HepG2 (cell line): Measurements from ENCODE around the gene TEX14. TPM values are rescaled to one million over a fixed set of nuclear protein-coding genes. Genes with fewer than 3 reads are reported as not detected.

ENCODE experiments used
- CBX1 ChIP-seq: IDR thresholded peaks from one replicate; pipeline ENCODE4 v1.6.1; 2016; ENCODE audit warnings: antibody characterized with exemption, low read depth
- HDAC6 ChIP-seq: fragments of 200-600 bp; sonication (generic); IDR thresholded peaks from 2 replicates; pipeline ENCODE4 v1.7.0; 2017; ENCODE audit warnings: mild to moderate bottlenecking, antibody characterized with exemption, low read length, low read depth
- HNRNPUL1 ChIP-seq: fragments of 200-400 bp; formaldehyde crosslinking; IDR thresholded peaks from 2 replicates; pipeline ENCODE4 v1.6.1; 2017; ENCODE audit warnings: low read depth, mild to moderate bottlenecking, low read length, moderate library complexity
- JARID2 ChIP-seq: sonication (generic); formaldehyde crosslinking; IDR thresholded peaks from 2 replicates; pipeline ENCODE4 v1.8.1; 2023; ENCODE audit warnings: missing genetic modification reagents, inconsistent platforms; ENCODE audit not compliant: insufficient replicate concordance
- MIER3 ChIP-seq: IDR thresholded peaks from 2 replicates; pipeline ENCODE4 v1.6.1; 2016; ENCODE audit warnings: missing compliant biosample characterization, borderline replicate concordance
- MTERF4 ChIP-seq: sonication (generic); formaldehyde crosslinking; IDR thresholded peaks from 2 replicates; pipeline ENCODE4 v1.8.0; 2023; ENCODE audit warnings: mild to moderate bottlenecking, missing genetic modification reagents
- ONECUT2 ChIP-seq: sonication (generic); formaldehyde crosslinking; IDR thresholded peaks from 2 replicates; pipeline ENCODE4 v1.4.0; 2020; ENCODE audit warnings: missing genetic modification reagents
- SMARCE1 ChIP-seq: fragments of 450-650 bp; IDR thresholded peaks from 2 replicates; pipeline ENCODE4 v1.6.1; 2017; ENCODE audit warnings: borderline replicate concordance
- SRSF4 ChIP-seq: fragments of 200-400 bp; formaldehyde crosslinking; IDR thresholded peaks from one replicate; pipeline ENCODE4 v1.6.1; 2018; ENCODE audit warnings: mild to moderate bottlenecking, low read depth, low read length, moderate library complexity; ENCODE audit not compliant: poor library complexity, severe bottlenecking
- ZFP1 ChIP-seq: IDR thresholded peaks from 2 replicates; pipeline ENCODE4 v1.6.1; 2016
- ZNF12 ChIP-seq: sonication (generic); formaldehyde crosslinking; IDR thresholded peaks from 2 replicates; pipeline ENCODE4 v1.5.0; 2020; ENCODE audit warnings: missing genetic modification reagents
- ZNF253 ChIP-seq: sonication (generic); formaldehyde crosslinking; IDR thresholded peaks from 2 replicates; pipeline ENCODE4 v1.8.0; 2022; ENCODE audit warnings: mild to moderate bottlenecking, missing genetic modification reagents, borderline replicate concordance
- ZNF281 ChIP-seq: sonication (generic); formaldehyde crosslinking; IDR thresholded peaks from 2 replicates; pipeline ENCODE4 v1.4.0; 2020; ENCODE audit warnings: missing genetic modification reagents, borderline replicate concordance
- ZNF282 ChIP-seq: fragments of 450-650 bp; IDR thresholded peaks from 2 replicates; pipeline ENCODE4 v1.6.1; 2018; ENCODE audit not compliant: partially characterized antibody
- ZNF33A ChIP-seq: sonication (generic); formaldehyde crosslinking; IDR thresholded peaks from 2 replicates; pipeline ENCODE4 v1.5.1; 2020; ENCODE audit warnings: missing genetic modification reagents, mild to moderate bottlenecking, moderate library complexity, borderline replicate concordance
- ZNF660 ChIP-seq: sonication (generic); formaldehyde crosslinking; IDR thresholded peaks from 2 replicates; pipeline ENCODE4 v1.5.1; 2020; ENCODE audit warnings: mild to moderate bottlenecking, low read depth, missing genetic modification reagents, borderline replicate concordance
- ZNF678 ChIP-seq: sonication (generic); formaldehyde crosslinking; IDR thresholded peaks from 2 replicates; pipeline ENCODE4 v1.4.0; 2020; ENCODE audit warnings: mild to moderate bottlenecking, missing genetic modification reagents
- ZNF747 ChIP-seq: sonication (generic); formaldehyde crosslinking; IDR thresholded peaks from 2 replicates; pipeline ENCODE4 v1.8.1; 2023; ENCODE audit warnings: missing genetic modification reagents, mild to moderate bottlenecking, borderline replicate concordance
- ZNF75D ChIP-seq: sonication (generic); formaldehyde crosslinking; IDR thresholded peaks from 2 replicates; pipeline ENCODE4 v1.8.1; 2023; ENCODE audit warnings: missing genetic modification reagents, mild to moderate bottlenecking, borderline replicate concordance
- polyA plus RNA-seq, 8 experiments: library from polyadenylated mRNA; depleted of rRNA in 3 of 8; stranded (reverse) in 7 of 8; unstranded in 1 of 8; fragments of >200 nt; fragmentation: Illumina TruSeq in 4 of 8; extraction: Trizol in 4 of 8; gene quantifications; 2 replicates each; pipeline versions ENCODE4 v1.2.1 to v1.2.3, GENCODE V29; 2011 to 2016; ENCODE audit warnings: low read depth in 4 of 8, missing spikeins in 1 of 8, mixed read lengths in 1 of 8; ENCODE audit not compliant: insufficient read depth in 1 of 8
- total RNA-seq, 5 experiments: library from RNA; depleted of rRNA; stranded (reverse); fragments of >200 nt; fragmentation: Illumina TruSeq; extraction: Trizol; gene quantifications; 2 replicates each; pipeline ENCODE4 v1.2.3, GENCODE V29; 2016; ENCODE audit warnings: low read depth in 1 of 5
- TF ChIP-seq, protein P1 (sequence below): sonication (generic); formaldehyde crosslinking; IDR thresholded peaks from 2 replicates; pipeline ENCODE4 v1.8.0; 2022; ENCODE audit warnings: missing genetic modification reagents, mild to moderate bottlenecking, moderate library complexity, borderline replicate concordance
- TF ChIP-seq, protein P2 (sequence below): sonication (generic); formaldehyde crosslinking; IDR thresholded peaks from 2 replicates; pipeline ENCODE4 v1.9.0; 2021; ENCODE audit warnings: missing genetic modification reagents, mild to moderate bottlenecking, borderline replicate concordance

Gene TEX14
- total and polyA plus RNA-seq, 2 of the 13 experiments (the other 11 are each of a cell fraction or from before 2014, with no cell fraction given), result 0.04 to 0.07 TPM

DNA sequence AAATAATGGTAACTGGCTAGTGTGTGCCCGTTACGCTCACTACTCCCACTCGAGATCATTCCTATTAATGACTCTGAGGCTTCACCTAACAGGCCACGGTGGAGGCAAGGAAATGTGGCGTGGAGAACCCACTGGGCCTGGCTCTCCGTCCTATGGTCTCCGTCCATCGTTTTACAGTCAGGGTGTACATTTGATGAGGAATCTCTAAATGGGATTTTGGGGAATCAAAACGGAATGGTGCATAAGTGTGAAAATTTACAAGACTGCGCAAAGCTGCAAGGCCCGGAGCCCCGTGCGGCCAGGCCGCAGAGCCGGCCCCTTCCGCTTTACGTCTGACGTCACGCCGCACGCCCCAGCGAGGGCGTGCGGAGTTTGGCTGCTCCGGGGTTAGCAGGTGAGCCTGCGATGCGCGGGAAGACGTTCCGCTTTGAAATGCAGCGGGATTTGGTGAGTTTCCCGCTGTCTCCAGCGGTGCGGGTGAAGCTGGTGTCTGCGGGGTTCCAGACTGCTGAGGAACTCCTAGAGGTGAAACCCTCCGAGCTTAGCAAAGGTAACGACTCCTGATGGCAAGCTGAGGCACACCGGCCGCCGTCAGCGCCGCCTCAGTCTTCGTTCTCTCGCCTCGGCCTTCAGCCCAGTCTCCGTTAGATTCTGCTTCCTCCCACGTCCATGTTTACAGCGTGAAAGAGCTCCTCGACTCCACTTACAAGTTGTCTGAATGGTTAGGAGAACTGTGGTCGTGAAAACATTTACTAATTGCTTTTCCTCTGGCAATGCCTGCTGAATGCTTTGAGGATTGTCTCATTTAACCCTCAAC is 602 bp upstream of the TEX14 start, which contains the start of gene RAD51C (continued):
- TF ChIP-seq, protein P1, sequence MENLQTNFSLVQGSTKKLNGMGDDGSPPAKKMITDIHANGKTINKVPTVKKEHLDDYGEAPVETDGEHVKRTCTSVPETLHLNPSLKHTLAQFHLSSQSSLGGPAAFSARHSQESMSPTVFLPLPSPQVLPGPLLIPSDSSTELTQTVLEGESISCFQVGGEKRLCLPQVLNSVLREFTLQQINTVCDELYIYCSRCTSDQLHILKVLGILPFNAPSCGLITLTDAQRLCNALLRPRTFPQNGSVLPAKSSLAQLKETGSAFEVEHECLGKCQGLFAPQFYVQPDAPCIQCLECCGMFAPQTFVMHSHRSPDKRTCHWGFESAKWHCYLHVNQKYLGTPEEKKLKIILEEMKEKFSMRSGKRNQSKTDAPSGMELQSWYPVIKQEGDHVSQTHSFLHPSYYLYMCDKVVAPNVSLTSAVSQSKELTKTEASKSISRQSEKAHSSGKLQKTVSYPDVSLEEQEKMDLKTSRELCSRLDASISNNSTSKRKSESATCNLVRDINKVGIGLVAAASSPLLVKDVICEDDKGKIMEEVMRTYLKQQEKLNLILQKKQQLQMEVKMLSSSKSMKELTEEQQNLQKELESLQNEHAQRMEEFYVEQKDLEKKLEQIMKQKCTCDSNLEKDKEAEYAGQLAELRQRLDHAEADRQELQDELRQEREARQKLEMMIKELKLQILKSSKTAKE (CRISPR knock-in tag), result no peak
- TF ChIP-seq HNRNPUL1 (no peak), ZNF33A (no peak), ZNF678 (CRISPR knock-in tag) (peak; percentile 95), ZNF75D (CRISPR knock-in tag) (0 out of 2 replicates have a peak, but pooled peaks have one; percentile 86), JARID2 (CRISPR knock-in tag) (peak; percentile 91), SMARCE1 (no peak), SRSF4 (no peak), ZFP1 (CRISPR knock-in tag) (0 out of 2 replicates have a peak, but pooled peaks have one; percentile 42), HDAC6 (no peak), ZNF12 (CRISPR knock-in tag) (peak; percentile 74; the same call in 1 of the 2 replicates), ZNF253 (CRISPR knock-in tag) (peak; percentile 98), ZNF282 (no peak), MTERF4 (CRISPR knock-in tag) (peak; percentile 25; the same call in 1 of the 2 replicates), ONECUT2 (CRISPR knock-in tag) (no peak), CBX1 (peak; percentile 41), ZNF747 (CRISPR knock-in tag) (peak; percentile 77; the same call in 1 of the 2 replicates), MIER3 (CRISPR knock-in tag) (peak; percentile 74; the same call in 1 of the 2 replicates), ZNF660 (CRISPR knock-in tag) (peak; percentile 28; the same call in 1 of the 2 replicates), ZNF281 (CRISPR knock-in tag) (no peak)
- TF ChIP-seq, protein P2, sequence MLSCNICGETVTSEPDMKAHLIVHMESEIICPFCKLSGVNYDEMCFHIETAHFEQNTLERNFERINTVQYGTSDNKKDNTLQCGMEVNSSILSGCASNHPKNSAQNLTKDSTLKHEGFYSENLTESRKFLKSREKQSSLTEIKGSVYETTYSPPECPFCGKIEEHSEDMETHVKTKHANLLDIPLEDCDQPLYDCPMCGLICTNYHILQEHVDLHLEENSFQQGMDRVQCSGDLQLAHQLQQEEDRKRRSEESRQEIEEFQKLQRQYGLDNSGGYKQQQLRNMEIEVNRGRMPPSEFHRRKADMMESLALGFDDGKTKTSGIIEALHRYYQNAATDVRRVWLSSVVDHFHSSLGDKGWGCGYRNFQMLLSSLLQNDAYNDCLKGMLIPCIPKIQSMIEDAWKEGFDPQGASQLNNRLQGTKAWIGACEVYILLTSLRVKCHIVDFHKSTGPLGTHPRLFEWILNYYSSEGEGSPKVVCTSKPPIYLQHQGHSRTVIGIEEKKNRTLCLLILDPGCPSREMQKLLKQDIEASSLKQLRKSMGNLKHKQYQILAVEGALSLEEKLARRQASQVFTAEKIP (CRISPR knock-in tag), result no peak
